CD4-positive, alpha-beta memory T cell (primary cell): ENCODE results near the gene CBFA2T3. TPM values are rescaled to one million over a fixed set of nuclear protein-coding genes. Genes with fewer than 3 reads are reported as not detected.

Experiments
- CTCF ChIA-PET: fragments of 350-600 bp; sonication (Branson Sonifier 250); formaldehyde crosslinking; loops from one replicate; lab custom pipeline; 2021; ENCODE audit warnings: inconsistent platforms; ENCODE audit not compliant: partially characterized antibody; lab: Charles Lee
- POLR2A ChIA-PET: fragments of 350-600 bp; sonication (Branson Sonifier 250); formaldehyde crosslinking; loops from one replicate; lab custom pipeline; 2021; ENCODE audit not compliant: partially characterized antibody; lab: Charles Lee
- DNase-seq, 5 donors: peaks; one replicate each; pipeline versions ENCODE4 v3.0.0 to v3.0.0-alpha.2; 2020 to 2022; ENCODE audit warnings: mixed read lengths in 1 of 5
- H3K27ac ChIP-seq: one replicate; pipeline ENCODE4 v1.7.0; 2013; ENCODE audit warnings: low read depth, low read length
- H3K27me3 ChIP-seq: 2 replicates; pipeline ENCODE4 v1.7.0; 2013; ENCODE audit warnings: mild to moderate bottlenecking, low read length, moderate library complexity; ENCODE audit not compliant: insufficient read depth
- H3K36me3 ChIP-seq: 2 replicates; pipeline ENCODE4 v1.7.0; 2013; ENCODE audit warnings: mild to moderate bottlenecking, low read length, moderate library complexity; ENCODE audit not compliant: insufficient read depth
- H3K4me1 ChIP-seq: 2 replicates; pipeline ENCODE4 v1.7.0; 2013; ENCODE audit warnings: mild to moderate bottlenecking, low read length, moderate library complexity; ENCODE audit not compliant: insufficient read depth
- H3K4me3 ChIP-seq, 2 donors: one replicate each; pipeline ENCODE4 v1.7.0; 2013; ENCODE audit warnings: low read length in 2 of 2, mild to moderate bottlenecking in 1 of 2
- H3K9me3 ChIP-seq, 2 donors: one replicate each; pipeline ENCODE4 v1.7.0; 2013; ENCODE audit warnings: low read length in 2 of 2, control low read depth in 1 of 2; ENCODE audit not compliant: control insufficient read depth in 1 of 2
- H3K27ac Mint-ChIP-seq, 7 donors: one replicate each; pipeline ENCODE4 v1.8.0; 2020 to 2021; ENCODE audit warnings: mixed read lengths in 7 of 7, mild to moderate bottlenecking in 6 of 7, inconsistent platforms in 3 of 7, moderate library complexity in 3 of 7
- H3K27me3 Mint-ChIP-seq, 2 donors: one replicate each; pipeline ENCODE4 v1.8.0; 2020 to 2021; ENCODE audit warnings: mixed read lengths in 2 of 2
- H3K36me3 Mint-ChIP-seq, 2 donors: one replicate each; pipeline ENCODE4 v1.8.0; 2020 to 2021; ENCODE audit warnings: mixed read lengths in 2 of 2, inconsistent platforms in 1 of 2, mild to moderate bottlenecking in 1 of 2
- H3K4me1 Mint-ChIP-seq, 4 donors: one replicate each; pipeline ENCODE4 v1.8.0; 2020 to 2021; ENCODE audit warnings: mixed read lengths in 4 of 4, mild to moderate bottlenecking in 1 of 4
- H3K4me3 Mint-ChIP-seq, 8 donors: one replicate each; pipeline ENCODE4 v1.8.0; 2020 to 2021; ENCODE audit warnings: mixed read lengths in 8 of 8, mild to moderate bottlenecking in 7 of 8, moderate library complexity in 6 of 8, inconsistent platforms in 3 of 8
- H3K9me3 Mint-ChIP-seq, 8 donors: one replicate each; pipeline ENCODE4 v1.8.0; 2020 to 2021; ENCODE audit warnings: mixed read lengths in 8 of 8, mild to moderate bottlenecking in 5 of 8, inconsistent platforms in 3 of 8, moderate library complexity in 1 of 8
- intact Hi-C: fragments of 100-400 bp; cut with micrococcal nuclease; formaldehyde crosslinking; loops from one replicate; pipeline ENCODE4 v1.15.1; 2023
- polyA plus RNA-seq, 2 donors: library from polyadenylated mRNA; unstranded; fragments of 300-500 nt; fragmentation: Illumina TruSeq; gene quantifications; one replicate each; pipeline ENCODE4 v1.2.3, GENCODE V29; 2021
- total RNA-seq, 2 experiments: library from RNA; stranded (reverse); gene quantifications; one replicate each; pipeline ENCODE4 v1.2.3, GENCODE V29; 2021

CBFA2T3 gene
- total and polyA plus RNA-seq, 4 experiments from 2014 or later: 0.11 to 0.14 TPM; not detected in 2

DNA sequence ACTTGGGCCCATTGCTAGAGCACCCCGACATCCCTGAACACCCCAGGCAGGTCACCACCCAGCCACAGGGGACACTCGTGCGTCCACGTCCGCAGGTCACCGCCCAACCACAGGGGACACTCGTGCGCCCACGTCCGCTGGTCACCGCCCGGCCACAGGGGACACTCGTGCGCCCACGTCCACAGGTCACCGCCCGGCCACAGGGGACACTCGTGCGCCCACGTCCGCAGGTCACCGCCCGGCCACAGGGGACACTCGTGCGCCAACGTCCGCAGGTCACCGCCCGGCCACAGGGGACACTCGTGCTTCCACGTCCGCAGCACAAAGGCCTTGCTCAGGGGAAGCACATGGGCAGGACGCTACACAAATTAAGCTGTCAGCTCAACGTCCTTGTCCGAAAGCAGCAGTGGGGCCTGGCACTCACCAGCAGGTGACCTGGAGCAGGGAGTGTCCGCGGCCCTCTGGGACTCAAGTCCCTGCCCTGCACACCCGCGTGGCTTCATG is 137.9 kb downstream of the CBFA2T3 start:
- H3K4me3 ChIP-seq: no peak overlapping the region
- Mint-ChIP-seq H3K9me3 (no peaks in the 10 kb centered on the region), H3K4me1 (no peaks in the 10 kb centered on the region), H3K4me3 (no peak overlapping the region), H3K36me3 (peaks cover 4 to 14% of the 10 kb centered on the region in 2 donors), H3K27ac (peak overlapping the region in 1 of 7 donors; percentile 25), H3K27me3 (no peaks in the 10 kb centered on the region)
- no peaks in the 10 kb centered on the region for H3K4me1 ChIP-seq
- no peak for DNase-seq
- H3K9me3 ChIP-seq: no peaks in the 10 kb centered on the region
- intact Hi-C loops: no loop called here
- peaks cover 5% of the 10 kb centered on the region for H3K36me3 ChIP-seq
- no peaks in the 10 kb centered on the region for H3K27me3 ChIP-seq
- ChIA-PET POLR2A (no interaction called here), CTCF (no interaction called here)
- no peak overlapping the region for H3K27ac ChIP-seq

DNA sequence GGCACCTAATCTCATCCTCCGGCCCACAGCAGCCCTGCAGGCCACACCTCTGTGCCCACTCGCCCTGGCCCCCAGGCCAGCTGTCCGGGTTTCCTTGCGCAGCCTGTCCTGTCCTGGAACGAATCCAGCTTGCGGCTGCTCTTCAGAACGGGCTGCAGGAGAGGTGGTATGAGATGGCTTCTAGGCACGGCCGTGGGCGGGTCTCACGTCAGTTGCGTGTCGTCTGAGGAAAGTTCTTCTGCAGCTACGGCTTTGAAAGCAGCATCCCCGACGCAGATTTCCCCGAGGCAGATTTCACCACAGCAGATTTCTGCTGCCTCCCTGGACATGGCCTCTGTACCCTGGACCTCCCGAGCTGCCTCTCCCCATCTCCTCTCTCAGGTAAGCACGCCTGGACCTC is 138.4 kb downstream of the CBFA2T3 start:
- Mint-ChIP-seq H3K9me3 (no peaks in the 10 kb centered on the region), H3K4me1 (no peaks in the 10 kb centered on the region), H3K27ac (peak overlapping the region in 1 of 7 donors; percentile 25), H3K36me3 (peaks cover 4 to 14% of the 10 kb centered on the region in 2 donors), H3K4me3 (no peak overlapping the region), H3K27me3 (no peaks in the 10 kb centered on the region)
- Histone ChIP-seq H3K4me3 (no peak overlapping the region), H3K27me3 (no peaks in the 10 kb centered on the region), H3K27ac (no peak overlapping the region), H3K36me3 (peaks cover 5% of the 10 kb centered on the region), H3K9me3 (no peaks in the 10 kb centered on the region), H3K4me1 (no peaks in the 10 kb centered on the region)
- ChIA-PET CTCF (no interaction called here), POLR2A (no interaction called here)
- no peak for DNase-seq
- intact Hi-C loops: no loop called here

DNA sequence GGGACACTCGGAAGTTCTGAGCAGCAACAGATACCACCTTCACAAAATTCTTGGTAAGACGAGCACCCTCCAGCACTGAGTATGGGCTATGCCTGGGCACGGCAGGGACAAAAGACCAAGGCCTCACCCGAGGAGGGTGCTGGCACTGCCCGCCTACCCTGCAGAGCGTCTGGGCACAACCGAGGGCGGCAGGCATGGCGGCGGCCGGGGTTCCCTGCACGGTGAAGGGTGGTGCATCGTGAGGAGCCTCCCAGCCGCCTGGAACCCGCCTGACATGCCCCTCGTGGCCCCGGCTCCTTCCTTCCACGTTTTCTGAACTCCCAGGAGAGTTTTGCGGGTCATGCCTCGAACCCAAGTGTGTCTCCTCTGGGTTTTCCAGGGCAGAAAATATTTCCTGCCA is 139.2 kb downstream of the CBFA2T3 start:
- no peaks in the 10 kb centered on the region for H3K27me3 ChIP-seq
- H3K27ac ChIP-seq: no peak overlapping the region
- H3K9me3 Mint-ChIP-seq: no peaks in the 10 kb centered on the region
- intact Hi-C loops: no loop called here
- no peaks in the 10 kb centered on the region for H3K4me1 Mint-ChIP-seq
- H3K9me3 ChIP-seq: no peaks in the 10 kb centered on the region
- H3K4me1 ChIP-seq: no peaks in the 10 kb centered on the region
- H3K4me3 ChIP-seq: no peak overlapping the region
- no peaks in the 10 kb centered on the region for H3K27me3 Mint-ChIP-seq
- CTCF ChIA-PET: no interaction called here
- POLR2A ChIA-PET: no interaction called here
- H3K27ac Mint-ChIP-seq: no peak overlapping the region
- no peak overlapping the region for H3K4me3 Mint-ChIP-seq
- H3K36me3 Mint-ChIP-seq: peaks cover 0 to 11% of the 10 kb centered on the region in 2 donors
- peaks cover 5% of the 10 kb centered on the region for H3K36me3 ChIP-seq
- no peak for DNase-seq

DNA sequence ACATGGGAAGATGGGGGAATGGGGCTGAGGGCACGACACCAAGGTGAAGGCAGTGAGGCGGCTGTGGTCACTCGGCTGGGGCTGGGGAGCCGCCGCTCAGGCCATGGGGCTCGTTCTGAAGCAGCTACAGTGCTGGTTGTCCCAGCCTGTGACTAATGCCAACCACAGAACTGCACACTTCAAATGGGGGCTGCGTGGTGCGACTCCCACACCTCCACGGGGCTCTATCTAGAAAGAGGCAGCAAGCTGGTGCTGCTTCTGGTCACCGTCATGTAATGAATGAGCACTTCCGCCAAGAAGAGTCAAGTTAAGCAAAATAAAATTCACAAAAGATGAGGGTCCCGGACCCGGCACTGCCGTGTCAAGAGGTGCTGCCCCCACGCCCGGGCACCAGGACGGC is 140.2 kb downstream of the CBFA2T3 start:
- Histone ChIP-seq H3K4me3 (no peak overlapping the region), H3K27ac (no peak overlapping the region), H3K36me3 (peaks cover 5% of the 10 kb centered on the region), H3K27me3 (no peaks in the 10 kb centered on the region), H3K9me3 (no peaks in the 10 kb centered on the region), H3K4me1 (no peaks in the 10 kb centered on the region)
- Mint-ChIP-seq H3K9me3 (no peaks in the 10 kb centered on the region), H3K36me3 (peaks cover 0 to 11% of the 10 kb centered on the region in 2 donors), H3K27me3 (no peaks in the 10 kb centered on the region), H3K27ac (no peak overlapping the region), H3K4me3 (no peak overlapping the region), H3K4me1 (no peaks in the 10 kb centered on the region)
- ChIA-PET CTCF (no interaction called here), POLR2A (no interaction called here)
- DNase-seq: no peak
- intact Hi-C loops: no loop called here

DNA sequence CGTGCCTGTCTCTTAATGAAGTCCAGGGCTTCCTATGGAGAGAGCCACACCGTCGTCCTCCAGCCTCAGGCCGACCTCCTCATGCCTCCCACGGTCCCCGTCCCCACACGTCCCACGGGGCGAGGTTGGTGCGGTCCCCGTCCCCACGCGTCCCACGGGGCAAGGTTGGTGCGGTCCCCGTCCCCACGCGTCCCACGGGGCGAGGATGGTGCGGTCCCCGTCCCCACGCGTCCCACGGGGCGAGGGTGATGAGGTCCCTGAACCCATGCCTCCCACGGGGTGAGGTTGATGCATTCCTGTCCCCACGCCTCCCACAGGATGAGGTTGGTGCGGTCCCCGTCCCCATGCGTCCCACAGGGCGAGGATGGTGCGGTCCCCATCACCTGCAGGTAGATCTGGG is 141.2 kb downstream of the CBFA2T3 start:
- intact Hi-C loops: no loop called here
- Histone ChIP-seq H3K27ac (no peak overlapping the region), H3K4me3 (no peak overlapping the region), H3K9me3 (no peaks in the 10 kb centered on the region), H3K36me3 (peaks cover 5% of the 10 kb centered on the region), H3K4me1 (no peaks in the 10 kb centered on the region), H3K27me3 (no peaks in the 10 kb centered on the region)
- H3K4me3 Mint-ChIP-seq: no peak overlapping the region
- POLR2A ChIA-PET: no interaction called here
- CTCF ChIA-PET: no interaction called here
- DNase-seq: no peak
- H3K9me3 Mint-ChIP-seq: no peaks in the 10 kb centered on the region
- no peaks in the 10 kb centered on the region for H3K27me3 Mint-ChIP-seq
- H3K27ac Mint-ChIP-seq: no peak overlapping the region
- H3K36me3 Mint-ChIP-seq: peaks cover 0 to 11% of the 10 kb centered on the region in 2 donors
- no peaks in the 10 kb centered on the region for H3K4me1 Mint-ChIP-seq

DNA sequence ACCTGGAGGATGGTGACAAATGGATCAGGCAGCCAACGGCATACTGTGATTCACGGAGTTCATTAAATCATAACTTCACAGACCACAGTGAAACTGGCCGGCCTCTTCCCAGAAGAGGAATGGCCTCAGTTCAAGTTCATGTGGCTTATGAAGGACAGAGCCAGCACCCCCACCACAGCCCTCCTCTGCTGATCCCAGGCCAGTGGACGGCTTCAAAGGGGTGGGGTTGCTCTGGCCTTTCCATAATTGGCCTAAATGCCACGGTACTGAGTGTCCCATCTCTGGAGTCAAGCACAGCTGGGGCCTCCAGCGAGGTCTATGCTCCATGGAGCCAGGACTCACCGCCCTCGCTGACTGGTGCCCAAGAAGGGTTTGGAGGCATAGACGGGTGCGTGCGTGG is 141.6 kb downstream of the CBFA2T3 start:
- intact Hi-C loops: no loop called here
- no peaks in the 10 kb centered on the region for H3K9me3 Mint-ChIP-seq
- no peak overlapping the region for H3K27ac ChIP-seq
- ChIA-PET POLR2A (no interaction called here), CTCF (no interaction called here)
- peak overlapping the region in 1 of 7 donors; percentile 55 for H3K27ac Mint-ChIP-seq
- no peak overlapping the region for H3K4me3 Mint-ChIP-seq
- H3K36me3 Mint-ChIP-seq: peaks cover 0 to 11% of the 10 kb centered on the region in 2 donors
- no peaks in the 10 kb centered on the region for H3K27me3 ChIP-seq
- H3K4me3 ChIP-seq: no peak overlapping the region
- no peaks in the 10 kb centered on the region for H3K9me3 ChIP-seq
- H3K4me1 ChIP-seq: no peaks in the 10 kb centered on the region
- no peak for DNase-seq
- H3K4me1 Mint-ChIP-seq: no peaks in the 10 kb centered on the region
- no peaks in the 10 kb centered on the region for H3K27me3 Mint-ChIP-seq
- H3K36me3 ChIP-seq: peaks cover 3% of the 10 kb centered on the region

DNA sequence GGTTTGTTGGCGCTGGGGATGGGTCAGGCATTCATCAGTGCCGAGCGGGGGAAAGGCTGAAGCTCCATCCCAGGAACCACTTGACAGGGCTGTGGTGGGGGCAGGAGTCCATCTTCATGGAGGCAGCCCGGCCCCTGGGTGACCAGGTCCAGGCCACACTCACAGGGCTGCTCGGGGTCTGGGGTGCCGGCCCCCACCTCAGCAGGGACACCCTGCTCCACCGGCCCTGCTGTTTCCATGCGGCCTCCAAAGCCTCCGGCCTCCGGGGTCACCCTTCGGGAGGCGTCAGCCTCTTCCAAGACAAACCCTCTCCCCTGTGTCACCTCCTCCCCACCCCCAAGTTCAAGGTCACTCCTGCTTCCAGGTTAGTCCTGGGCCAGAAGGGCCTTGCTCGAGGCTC is 142.3 kb downstream of the CBFA2T3 start:
- intact Hi-C loops: no loop called here
- H3K36me3 Mint-ChIP-seq: peaks cover 0 to 7% of the 10 kb centered on the region in 2 donors

DNA sequence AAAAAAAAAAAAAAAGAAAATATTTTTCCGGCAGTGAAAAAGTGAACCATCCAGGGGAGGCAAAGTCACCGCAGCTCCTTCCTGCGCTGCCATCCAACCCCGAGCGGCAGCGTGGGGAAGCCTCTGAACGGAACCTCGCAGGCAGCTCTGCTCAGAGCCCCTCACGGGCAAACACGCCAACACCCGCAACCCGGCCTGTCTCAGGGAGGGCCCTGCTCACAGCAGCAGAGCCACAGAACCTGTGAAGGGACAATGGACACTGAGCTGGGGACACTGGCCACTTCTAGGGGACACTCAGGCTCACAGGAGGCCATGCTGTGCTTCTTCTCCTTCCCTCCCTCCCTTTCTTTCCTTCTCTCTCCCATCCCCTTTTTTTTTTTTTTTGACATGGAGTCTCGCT is 143.9 kb downstream of the CBFA2T3 start:
- Mint-ChIP-seq H3K36me3 (peaks cover 0 to 8% of the 10 kb centered on the region in 2 donors), H3K27ac (no peak overlapping the region), H3K4me1 (no peaks in the 10 kb centered on the region), H3K9me3 (no peaks in the 10 kb centered on the region), H3K4me3 (no peak overlapping the region), H3K27me3 (no peaks in the 10 kb centered on the region)
- Histone ChIP-seq H3K27ac (no peak overlapping the region), H3K36me3 (no peaks in the 10 kb centered on the region), H3K27me3 (no peaks in the 10 kb centered on the region), H3K9me3 (no peaks in the 10 kb centered on the region), H3K4me1 (no peaks in the 10 kb centered on the region), H3K4me3 (no peak overlapping the region)
- POLR2A ChIA-PET: interaction anchor here (0.6 kb wide), 1 partner anchor 407 kb away, joined by 4 read pairs; no protein-coding TSS in a partner anchor
- DNase-seq: no peak
- CTCF ChIA-PET: no interaction called here
- intact Hi-C loops: no loop called here

More for the DNA sequence above, 142.3 kb downstream of the CBFA2T3 start:
- Histone ChIP-seq H3K4me1 (no peaks in the 10 kb centered on the region), H3K4me3 (no peak overlapping the region), H3K27me3 (no peaks in the 10 kb centered on the region), H3K27ac (no peak overlapping the region), H3K36me3 (no peaks in the 10 kb centered on the region), H3K9me3 (no peaks in the 10 kb centered on the region)
- no peaks in the 10 kb centered on the region for H3K27me3 Mint-ChIP-seq
- POLR2A ChIA-PET: no interaction called here
- no peak for DNase-seq
- CTCF ChIA-PET: no interaction called here
- no peak overlapping the region for H3K4me3 Mint-ChIP-seq
- H3K9me3 Mint-ChIP-seq: no peaks in the 10 kb centered on the region
- no peak overlapping the region for H3K27ac Mint-ChIP-seq
- no peaks in the 10 kb centered on the region for H3K4me1 Mint-ChIP-seq
